ENCODE results near the gene KLHL5.

The KLHL5 gene

GRCh38 chr4:39022241-39022640 lies 39.8 kb upstream of the KLHL5 start:
- no peaks in the 10 kb centered on the region for H3K27me3 ChIP-seq (ENCODE audit: control insufficient read depth, insufficient read depth, low read length)
- no peak overlapping the region for H3K9ac ChIP-seq
- no peak for TF ChIP-seq CTCF (IDR thresholded peaks at IDR 0.05)

GRCh38 chr4:39023059-39023458 lies 39.0 kb upstream of the KLHL5 start:
- Histone ChIP-seq H3K4me1 (no peaks in the 10 kb centered on the region), H3K27me3 (ENCODE audit: control insufficient read depth, insufficient read depth, low read length) (no peaks in the 10 kb centered on the region), H3K36me3 (ENCODE audit: control insufficient read depth, insufficient read depth, low read length) (no peaks in the 10 kb centered on the region), H2AFZ (no peak overlapping the region), H3K27ac (no peak overlapping the region), H3K9ac (no peak overlapping the region), H3K4me3 (ENCODE audit: low read depth, low read length) (no peak overlapping the region), H3K79me2 (no peaks in the 10 kb centered on the region), H3K4me2 (ENCODE audit: low read length) (no peak overlapping the region), H3K9me3 (ENCODE audit: control insufficient read depth, low read length) (no peaks in the 10 kb centered on the region)
- TF ChIP-seq CTCF (IDR thresholded peaks at IDR 0.05), result no peak

More at GRCh38 chr4:39022241-39022640, 39.8 kb upstream of the KLHL5 start:
- no peak overlapping the region for H3K27ac ChIP-seq
- no peak overlapping the region for H3K4me2 ChIP-seq (ENCODE audit: low read length)
- no peaks in the 10 kb centered on the region for H3K36me3 ChIP-seq (ENCODE audit: control insufficient read depth, insufficient read depth, low read length)
- no peaks in the 10 kb centered on the region for H3K9me3 ChIP-seq (ENCODE audit: control insufficient read depth, low read length)
- no peak overlapping the region for H2AFZ ChIP-seq
- no peaks in the 10 kb centered on the region for H3K4me1 ChIP-seq
- no peak overlapping the region for H3K4me3 ChIP-seq (ENCODE audit: low read depth, low read length)
- no peaks in the 10 kb centered on the region for H3K79me2 ChIP-seq

- no peaks in the 10 kb centered on the region for H3K4me1 ChIP-seq
- no peak overlapping the region for H3K9ac ChIP-seq
- H3K9me3 ChIP-seq (ENCODE audit: control insufficient read depth, low read length), result no peaks in the 10 kb centered on the region
- no peak overlapping the region for H3K4me3 ChIP-seq (ENCODE audit: low read depth, low read length)
- no peak overlapping the region for H3K27ac ChIP-seq
- no peak overlapping the region for H3K4me2 ChIP-seq (ENCODE audit: low read length)
- H2AFZ ChIP-seq, result no peak overlapping the region
- H3K27me3 ChIP-seq (ENCODE audit: control insufficient read depth, insufficient read depth, low read length), result no peaks in the 10 kb centered on the region
- no peak for TF ChIP-seq CTCF (IDR thresholded peaks at IDR 0.05)
- H3K36me3 ChIP-seq (ENCODE audit: control insufficient read depth, insufficient read depth, low read length), result no peaks in the 10 kb centered on the region
- H3K79me2 ChIP-seq, result no peaks in the 10 kb centered on the region
Observed at GRCh38 chr4:39024311-39024865, 37.6 kb upstream of the KLHL5 start.

GRCh38 chr4:39025552-39026085 lies 36.4 kb upstream of the KLHL5 start:
- H3K9ac ChIP-seq, result no peak overlapping the region
- no peaks in the 10 kb centered on the region for H3K27me3 ChIP-seq (ENCODE audit: control insufficient read depth, insufficient read depth, low read length)
- H3K4me3 ChIP-seq (ENCODE audit: low read depth, low read length), result no peak overlapping the region
- H3K9me3 ChIP-seq (ENCODE audit: control insufficient read depth, low read length), result no peaks in the 10 kb centered on the region
- H3K4me1 ChIP-seq, result no peaks in the 10 kb centered on the region
- H3K36me3 ChIP-seq (ENCODE audit: control insufficient read depth, insufficient read depth, low read length), result no peaks in the 10 kb centered on the region
- no peak overlapping the region for H2AFZ ChIP-seq
- TF ChIP-seq CTCF (IDR thresholded peaks at IDR 0.05), result no peak
- no peak overlapping the region for H3K4me2 ChIP-seq (ENCODE audit: low read length)
- H3K79me2 ChIP-seq, result no peaks in the 10 kb centered on the region
- H3K27ac ChIP-seq, result no peak overlapping the region

- Histone ChIP-seq H3K4me2 (ENCODE audit: low read length) (no peak overlapping the region), H3K36me3 (ENCODE audit: control insufficient read depth, insufficient read depth, low read length) (no peaks in the 10 kb centered on the region), H3K27ac (no peak overlapping the region), H2AFZ (no peak overlapping the region), H3K27me3 (ENCODE audit: control insufficient read depth, insufficient read depth, low read length) (no peaks in the 10 kb centered on the region), H3K9me3 (ENCODE audit: control insufficient read depth, low read length) (no peaks in the 10 kb centered on the region), H3K9ac (no peak overlapping the region), H3K4me3 (ENCODE audit: low read depth, low read length) (no peak overlapping the region), H3K79me2 (no peaks in the 10 kb centered on the region), H3K4me1 (no peaks in the 10 kb centered on the region)
- TF ChIP-seq CTCF (IDR thresholded peaks at IDR 0.05), result no peak
Observed at GRCh38 chr4:39026096-39026495, 35.9 kb upstream of the KLHL5 start.
